PFSK-1 (cell line): ENCODE measurements around the gene DNAH17.

ENCODE experiments used
- FOXP2 ChIP-seq: optimal IDR thresholded peaks from 2 replicates; pipeline ENCODE3; 2011; ENCODE audit warnings: borderline replicate concordance, control low read depth, inconsistent platforms; ENCODE audit not compliant: insufficient read depth; ENCODE audit errors: extremely low read length, extremely low read depth
- POLR2AphosphoS5 ChIP-seq: IDR thresholded peaks from 2 replicates; pipeline ENCODE4 v1.6.1; 2012; ENCODE audit warnings: low read depth, mild to moderate bottlenecking, control low read depth, low read length, moderate library complexity
- REST ChIP-seq, 2 experiments: IDR thresholded peaks; 2 replicates each; pipeline versions ENCODE4 v1.6.1 to v1.8.0; 2011 to 2012; ENCODE audit warnings: low read depth in 2 of 2, low read length in 2 of 2, control low read depth in 1 of 2, inconsistent platforms in 1 of 2, mild to moderate bottlenecking in 1 of 2, moderate library complexity in 1 of 2; ENCODE audit not compliant: insufficient read depth in 1 of 2
- SIN3A ChIP-seq: IDR thresholded peaks from 2 replicates; pipeline ENCODE4 v1.6.1; 2012; ENCODE audit warnings: mild to moderate bottlenecking, low read length, moderate library complexity, borderline replicate concordance; ENCODE audit not compliant: insufficient read depth
- TAF1 ChIP-seq: IDR thresholded peaks from 2 replicates; pipeline ENCODE4 v1.6.1; 2012; ENCODE audit warnings: low read length, control low read depth, borderline replicate concordance; ENCODE audit not compliant: insufficient read depth

Gene DNAH17

GRCh38 chr17:78535273-78536197 is 41.7 kb downstream of the DNAH17 start:
- TF ChIP-seq TAF1 (no peak), SIN3A (peak; percentile 14; the same call in 1 of the 2 replicates)

- TF ChIP-seq POLR2AphosphoS5 = no peak
Measured at GRCh38 chr17:78534492-78535272, 42.5 kb downstream of the DNAH17 start.

- TF ChIP-seq SIN3A (no peak), FOXP2 (no peak), TAF1 (no peak), REST (IDR thresholded peaks at IDR 0.05; ENCODE audit: insufficient read depth in 1 of 2, low read depth in 2 of 2, low read length in 2 of 2) (no peak), POLR2AphosphoS5 (no peak)
Measured at GRCh38 chr17:78532922-78533640, 44.1 kb downstream of the DNAH17 start.

GRCh38 chr17:78532311-78532710 is 44.9 kb downstream of the DNAH17 start:
- TF ChIP-seq REST (IDR thresholded peaks at IDR 0.05; ENCODE audit: insufficient read depth in 1 of 2, low read depth in 2 of 2, low read length in 2 of 2) (no peak), FOXP2 (no peak), POLR2AphosphoS5 (no peak), TAF1 (no peak), SIN3A (no peak)

GRCh38 chr17:78530675-78531074 is 46.5 kb downstream of the DNAH17 start:
- no peak for TF ChIP-seq REST (IDR thresholded peaks at IDR 0.05; ENCODE audit: insufficient read depth in 1 of 2, low read depth in 2 of 2, low read length in 2 of 2)
- no peak for TF ChIP-seq FOXP2
- TF ChIP-seq TAF1 = no peak
- no peak for TF ChIP-seq SIN3A
- TF ChIP-seq POLR2AphosphoS5 = no peak
